ENCODE results near the gene ALDH16A1.

Gene ALDH16A1

GRCh38 chr19:49497047-49497788, 44.2 kb downstream of the ALDH16A1 start:
- Mint-ChIP-seq H3K4me1 (peaks cover 51% of the 10 kb centered on the region), H3K4me3 (peak overlapping the region; percentile 98), H3K27me3 (no peaks in the 10 kb centered on the region)

GRCh38 chr19:49497789-49498103, 44.7 kb downstream of the ALDH16A1 start:
- Mint-ChIP-seq H3K4me1 (peaks cover 51% of the 10 kb centered on the region), H3K36me3 (peaks cover 32% of the 10 kb centered on the region), H3K27me3 (no peaks in the 10 kb centered on the region), H3K4me3 (peak overlapping the region; percentile 98), H3K9me3 (no peaks in the 10 kb centered on the region), H3K27ac (peak overlapping the region; percentile 98)

More at GRCh38 chr19:49497047-49497788, 44.2 kb downstream of the ALDH16A1 start:
- peak overlapping the region; percentile 98 for H3K27ac Mint-ChIP-seq
- H3K9me3 Mint-ChIP-seq = no peaks in the 10 kb centered on the region
- peaks cover 35% of the 10 kb centered on the region for H3K36me3 Mint-ChIP-seq

- no peaks in the 10 kb centered on the region for H3K27me3 Mint-ChIP-seq
- no peaks in the 10 kb centered on the region for H3K9me3 Mint-ChIP-seq
- peak overlapping the region; percentile 98 for H3K27ac Mint-ChIP-seq
- H3K36me3 Mint-ChIP-seq = peaks cover 29% of the 10 kb centered on the region
- peaks cover 50% of the 10 kb centered on the region for H3K4me1 Mint-ChIP-seq
- H3K4me3 Mint-ChIP-seq = peak overlapping the region; percentile 98
These were observed 45.5 kb downstream of the ALDH16A1 start for GRCh38 chr19:49498475-49498874.

- Mint-ChIP-seq H3K27me3 (no peaks in the 10 kb centered on the region), H3K36me3 (peaks cover 29% of the 10 kb centered on the region), H3K4me1 (peaks cover 49% of the 10 kb centered on the region), H3K9me3 (no peaks in the 10 kb centered on the region), H3K4me3 (peak overlapping the region; percentile 98), H3K27ac (peak overlapping the region; percentile 98)
These were observed 46.1 kb downstream of the ALDH16A1 start for GRCh38 chr19:49499030-49499670.

- Mint-ChIP-seq H3K27ac (peak overlapping the region; percentile 13), H3K4me1 (peaks cover 51% of the 10 kb centered on the region), H3K27me3 (no peaks in the 10 kb centered on the region), H3K9me3 (no peaks in the 10 kb centered on the region), H3K4me3 (no peak overlapping the region), H3K36me3 (peaks cover 12% of the 10 kb centered on the region)
These were observed 50.0 kb downstream of the ALDH16A1 start for GRCh38 chr19:49502866-49503581.

GRCh38 chr19:49503582-49503962, 50.5 kb downstream of the ALDH16A1 start:
- H3K4me1 Mint-ChIP-seq = peaks cover 52% of the 10 kb centered on the region
- no peak overlapping the region for H3K4me3 Mint-ChIP-seq
- H3K27ac Mint-ChIP-seq = no peak overlapping the region
- H3K9me3 Mint-ChIP-seq = no peaks in the 10 kb centered on the region
- peaks cover 9% of the 10 kb centered on the region for H3K36me3 Mint-ChIP-seq
- no peaks in the 10 kb centered on the region for H3K27me3 Mint-ChIP-seq

- no peaks in the 10 kb centered on the region for H3K9me3 Mint-ChIP-seq
- no peaks in the 10 kb centered on the region for H3K36me3 Mint-ChIP-seq
- no peaks in the 10 kb centered on the region for H3K27me3 Mint-ChIP-seq
- H3K4me1 Mint-ChIP-seq = peaks cover 33% of the 10 kb centered on the region
- no peak overlapping the region for H3K4me3 Mint-ChIP-seq
- no peak overlapping the region for H3K27ac Mint-ChIP-seq
These were observed 53.6 kb downstream of the ALDH16A1 start for GRCh38 chr19:49506575-49507105.

GRCh38 chr19:49507803-49508494, 54.9 kb downstream of the ALDH16A1 start:
- H3K4me1 Mint-ChIP-seq = peaks cover 28% of the 10 kb centered on the region
- H3K9me3 Mint-ChIP-seq = no peaks in the 10 kb centered on the region
- H3K27ac Mint-ChIP-seq = no peak overlapping the region
- H3K4me3 Mint-ChIP-seq = no peak overlapping the region
- H3K27me3 Mint-ChIP-seq = no peaks in the 10 kb centered on the region
- H3K36me3 Mint-ChIP-seq = no peaks in the 10 kb centered on the region

GRCh38 chr19:49512970-49513745, 60.1 kb downstream of the ALDH16A1 start:
- Mint-ChIP-seq H3K4me1 (peaks cover 44% of the 10 kb centered on the region), H3K4me3 (peak overlapping the region; percentile 86)

GRCh38 chr19:49513746-49514118, 60.7 kb downstream of the ALDH16A1 start:
- Mint-ChIP-seq H3K36me3 (no peaks in the 10 kb centered on the region), H3K4me1 (peaks cover 43% of the 10 kb centered on the region), H3K27ac (peak overlapping the region; percentile 82), H3K27me3 (no peaks in the 10 kb centered on the region), H3K4me3 (peak overlapping the region; percentile 86), H3K9me3 (no peaks in the 10 kb centered on the region)

More at GRCh38 chr19:49512970-49513745, 60.1 kb downstream of the ALDH16A1 start:
- H3K27ac Mint-ChIP-seq = peak overlapping the region; percentile 82
- no peaks in the 10 kb centered on the region for H3K9me3 Mint-ChIP-seq
- no peaks in the 10 kb centered on the region for H3K27me3 Mint-ChIP-seq
- no peaks in the 10 kb centered on the region for H3K36me3 Mint-ChIP-seq

GRCh38 chr19:49514151-49514550, 61.1 kb downstream of the ALDH16A1 start:
- no peak overlapping the region for H3K27ac Mint-ChIP-seq
- peak overlapping the region; percentile 86 for H3K4me3 Mint-ChIP-seq
- H3K4me1 Mint-ChIP-seq = peaks cover 45% of the 10 kb centered on the region
- no peaks in the 10 kb centered on the region for H3K36me3 Mint-ChIP-seq
- H3K27me3 Mint-ChIP-seq = no peaks in the 10 kb centered on the region
- no peaks in the 10 kb centered on the region for H3K9me3 Mint-ChIP-seq

GRCh38 chr19:49515767-49516166, 62.7 kb downstream of the ALDH16A1 start:
- Mint-ChIP-seq H3K27me3 (no peaks in the 10 kb centered on the region), H3K9me3 (no peaks in the 10 kb centered on the region), H3K4me3 (no peak overlapping the region), H3K4me1 (peaks cover 49% of the 10 kb centered on the region), H3K36me3 (no peaks in the 10 kb centered on the region), H3K27ac (no peak overlapping the region)

- Mint-ChIP-seq H3K27me3 (no peaks in the 10 kb centered on the region), H3K4me3 (no peak overlapping the region), H3K36me3 (no peaks in the 10 kb centered on the region), H3K4me1 (peaks cover 34% of the 10 kb centered on the region), H3K9me3 (no peaks in the 10 kb centered on the region), H3K27ac (no peak overlapping the region)
These were observed 65.0 kb downstream of the ALDH16A1 start for GRCh38 chr19:49518033-49518432.

Data from activated naive CD4-positive, alpha-beta T cell treated with anti-CD3 and anti-CD28 coated beads, Interleukin-2, amount 50 U/mL, for 24 hours (primary cell).